Activated T-cell treated with anti-CD3 and anti-CD28 coated beads, Interleukin-2, amount 50 U/mL, for 24 hours (primary cell): ENCODE results near the gene EIF4EBP3.
A peak's percentile ranks its signal among the peaks of the same experiment; 100 is the strongest.

Experiments
- DNase-seq: peaks from one replicate; pipeline ENCODE4 v3.0.0-alpha.2; 2020
- H3K27ac Mint-ChIP-seq: 2 replicates; pipeline ENCODE4 v1.8.0; 2020; ENCODE audit warnings: mild to moderate bottlenecking, mixed read lengths
- H3K27me3 Mint-ChIP-seq: 2 replicates; pipeline ENCODE4 v1.8.0; 2020; ENCODE audit warnings: mixed read lengths
- H3K36me3 Mint-ChIP-seq: 2 replicates; pipeline ENCODE4 v1.8.0; 2020; ENCODE audit warnings: low read depth, mixed read lengths
- H3K4me1 Mint-ChIP-seq: 2 replicates; pipeline ENCODE4 v1.8.0; 2020; ENCODE audit warnings: low read depth, mixed read lengths
- H3K4me3 Mint-ChIP-seq: 2 replicates; pipeline ENCODE4 v1.8.0; 2020; ENCODE audit warnings: mild to moderate bottlenecking, moderate library complexity, mixed read lengths
- H3K9me3 Mint-ChIP-seq: 2 replicates; pipeline ENCODE4 v1.8.0; 2020; ENCODE audit warnings: mixed read lengths

The EIF4EBP3 gene

GRCh38 chr5:140549237-140550144 lies 2.0 kb downstream of the EIF4EBP3 start:
- peaks cover 76% of the 10 kb centered on the region for H3K4me1 Mint-ChIP-seq
- no peak for DNase-seq
- peak overlapping the region; percentile 92 for H3K27ac Mint-ChIP-seq
- no peaks in the 10 kb centered on the region for H3K27me3 Mint-ChIP-seq
- no peaks in the 10 kb centered on the region for H3K9me3 Mint-ChIP-seq
- peak overlapping the region; percentile 38 for H3K4me3 Mint-ChIP-seq
- H3K36me3 Mint-ChIP-seq, result peaks cover 86% of the 10 kb centered on the region

- DNase-seq, result peak; percentile 22
- peak overlapping the region; percentile 92 for H3K27ac Mint-ChIP-seq
- H3K36me3 Mint-ChIP-seq, result peaks cover 85% of the 10 kb centered on the region
- H3K4me3 Mint-ChIP-seq, result no peak overlapping the region
- H3K4me1 Mint-ChIP-seq, result peaks cover 85% of the 10 kb centered on the region
- no peaks in the 10 kb centered on the region for H3K9me3 Mint-ChIP-seq
- no peaks in the 10 kb centered on the region for H3K27me3 Mint-ChIP-seq
These were observed 3.0 kb downstream of the EIF4EBP3 start for GRCh38 chr5:140550147-140551079.

- Mint-ChIP-seq H3K27ac (peak overlapping the region; percentile 92), H3K36me3 (peaks cover 88% of the 10 kb centered on the region)
These were observed 4.4 kb downstream of the EIF4EBP3 start for GRCh38 chr5:140551872-140552271.

GRCh38 chr5:140553657-140554056 lies 6.2 kb downstream of the EIF4EBP3 start:
- H3K9me3 Mint-ChIP-seq, result no peaks in the 10 kb centered on the region
- no peaks in the 10 kb centered on the region for H3K27me3 Mint-ChIP-seq
- peaks cover 82% of the 10 kb centered on the region for H3K4me1 Mint-ChIP-seq
- peaks cover 83% of the 10 kb centered on the region for H3K36me3 Mint-ChIP-seq
- DNase-seq, result no peak
- H3K4me3 Mint-ChIP-seq, result peak overlapping the region; percentile 91
- peak overlapping the region; percentile 92 for H3K27ac Mint-ChIP-seq

More at GRCh38 chr5:140551872-140552271, 4.4 kb downstream of the EIF4EBP3 start:
- no peak for DNase-seq
- Mint-ChIP-seq H3K27me3 (no peaks in the 10 kb centered on the region), H3K4me1 (peaks cover 91% of the 10 kb centered on the region), H3K9me3 (no peaks in the 10 kb centered on the region), H3K4me3 (no peak overlapping the region)

- Mint-ChIP-seq H3K9me3 (no peaks in the 10 kb centered on the region), H3K36me3 (peaks cover 75% of the 10 kb centered on the region), H3K27me3 (no peaks in the 10 kb centered on the region), H3K27ac (peak overlapping the region; percentile 92), H3K4me3 (peak overlapping the region; percentile 91), H3K4me1 (peaks cover 74% of the 10 kb centered on the region)
- no peak for DNase-seq
These were observed 7.0 kb downstream of the EIF4EBP3 start for GRCh38 chr5:140554454-140554853.

GRCh38 chr5:140555747-140556312 lies 8.4 kb downstream of the EIF4EBP3 start:
- peak overlapping the region; percentile 91 for H3K4me3 Mint-ChIP-seq
- H3K36me3 Mint-ChIP-seq, result peaks cover 61% of the 10 kb centered on the region
- H3K27me3 Mint-ChIP-seq, result no peaks in the 10 kb centered on the region
- no peak for DNase-seq
- H3K9me3 Mint-ChIP-seq, result no peaks in the 10 kb centered on the region
- peak overlapping the region; percentile 92 for H3K27ac Mint-ChIP-seq
- H3K4me1 Mint-ChIP-seq, result peaks cover 63% of the 10 kb centered on the region

GRCh38 chr5:140556438-140556837 lies 9.0 kb downstream of the EIF4EBP3 start:
- peaks cover 55% of the 10 kb centered on the region for H3K36me3 Mint-ChIP-seq
- peak overlapping the region; percentile 91 for H3K4me3 Mint-ChIP-seq
- H3K27me3 Mint-ChIP-seq, result no peaks in the 10 kb centered on the region
- no peak for DNase-seq
- H3K4me1 Mint-ChIP-seq, result peaks cover 59% of the 10 kb centered on the region
- no peaks in the 10 kb centered on the region for H3K9me3 Mint-ChIP-seq
- H3K27ac Mint-ChIP-seq, result peak overlapping the region; percentile 92

GRCh38 chr5:140557136-140557805 lies 9.8 kb downstream of the EIF4EBP3 start, which contains the start of gene SRA1:
TSS of gene SRA1 (minus strand) at chr5:140557473. CDS start at chr5:140557452, 21 bp downstream.
- H3K4me1 Mint-ChIP-seq, result peaks cover 51% of the 10 kb centered on the region
- no peaks in the 10 kb centered on the region for H3K27me3 Mint-ChIP-seq
- peaks cover 47% of the 10 kb centered on the region for H3K36me3 Mint-ChIP-seq
- H3K4me3 Mint-ChIP-seq, result peak within 1 kb of the TSS; percentile 91
- peak within 1 kb of the TSS; percentile 92 for H3K27ac Mint-ChIP-seq
- peak; percentile 92 for DNase-seq
- no peaks in the 10 kb centered on the region for H3K9me3 Mint-ChIP-seq

GRCh38 chr5:140557965-140558364 lies 10.5 kb downstream of the EIF4EBP3 start:
- H3K4me1 Mint-ChIP-seq, result peaks cover 51% of the 10 kb centered on the region
- peak overlapping the region; percentile 91 for H3K4me3 Mint-ChIP-seq
- H3K36me3 Mint-ChIP-seq, result peaks cover 40% of the 10 kb centered on the region
- no peaks in the 10 kb centered on the region for H3K27me3 Mint-ChIP-seq
- no peak for DNase-seq
- H3K9me3 Mint-ChIP-seq, result no peaks in the 10 kb centered on the region
- H3K27ac Mint-ChIP-seq, result peak overlapping the region; percentile 92

- Mint-ChIP-seq H3K36me3 (peaks cover 34% of the 10 kb centered on the region), H3K9me3 (no peaks in the 10 kb centered on the region), H3K27ac (peak overlapping the region; percentile 92), H3K4me1 (peaks cover 49% of the 10 kb centered on the region), H3K4me3 (no peak overlapping the region), H3K27me3 (no peaks in the 10 kb centered on the region)
- no peak for DNase-seq
These were observed 11.1 kb downstream of the EIF4EBP3 start for GRCh38 chr5:140558542-140558941.

- DNase-seq, result no peak
- no peaks in the 10 kb centered on the region for H3K9me3 Mint-ChIP-seq
- no peaks in the 10 kb centered on the region for H3K27me3 Mint-ChIP-seq
- H3K27ac Mint-ChIP-seq, result no peak overlapping the region
- peaks cover 26% of the 10 kb centered on the region for H3K36me3 Mint-ChIP-seq
- no peak overlapping the region for H3K4me3 Mint-ChIP-seq
- H3K4me1 Mint-ChIP-seq, result peaks cover 37% of the 10 kb centered on the region
These were observed 12.8 kb downstream of the EIF4EBP3 start for GRCh38 chr5:140560227-140560626.

GRCh38 chr5:140561753-140562523 lies 14.5 kb downstream of the EIF4EBP3 start:
- Mint-ChIP-seq H3K27ac (no peak overlapping the region), H3K36me3 (peaks cover 25% of the 10 kb centered on the region), H3K9me3 (no peaks in the 10 kb centered on the region), H3K27me3 (no peaks in the 10 kb centered on the region), H3K4me1 (peaks cover 39% of the 10 kb centered on the region), H3K4me3 (no peak overlapping the region)
- no peak for DNase-seq

- Mint-ChIP-seq H3K9me3 (no peaks in the 10 kb centered on the region), H3K27ac (peak overlapping the region; percentile 98), H3K27me3 (no peaks in the 10 kb centered on the region), H3K36me3 (peaks cover 38% of the 10 kb centered on the region), H3K4me1 (peaks cover 47% of the 10 kb centered on the region), H3K4me3 (peak overlapping the region; percentile 97)
- DNase-seq, result no peak
These were observed 16.1 kb downstream of the EIF4EBP3 start for GRCh38 chr5:140563596-140563995.
